Neural cell (in vitro differentiated cells): ENCODE measurements around the gene CEP85L. TPM values are rescaled to one million over a fixed set of nuclear protein-coding genes. Genes with fewer than 3 reads are reported as not detected.

Experiments
- H2AFZ ChIP-seq: fragments of 200-600, 300-800 bp; sonication (generic), shearing (Covaris generic); 2 replicates; pipeline ENCODE4 v1.6.0; 2014; ENCODE audit warnings: low read depth, mild to moderate bottlenecking, antibody characterized with exemption, low read length, moderate library complexity
- H3F3A ChIP-seq: fragments of 200-600 bp; shearing (Covaris generic); 2 replicates; pipeline ENCODE4 v1.6.1; 2016; ENCODE audit warnings: mild to moderate bottlenecking, moderate library complexity, mixed read lengths, antibody characterized with exemption, low read length; ENCODE audit not compliant: insufficient read depth, poor library complexity, severe bottlenecking
- H3K27ac ChIP-seq: fragments of 200-600, 300-800 bp; sonication (generic), shearing (Covaris generic); 2 replicates; pipeline ENCODE4 v1.5.1; 2014; ENCODE audit warnings: mild to moderate bottlenecking, low read length, moderate library complexity
- H3K27me3 ChIP-seq: fragments of 300-800, 200-600 bp; sonication (generic), shearing (Covaris generic); 2 replicates; pipeline ENCODE4 v1.6.0; 2014; ENCODE audit warnings: mild to moderate bottlenecking, low read depth, low read length, moderate library complexity; ENCODE audit not compliant: insufficient read depth
- H3K36me3 ChIP-seq: fragments of 300-800, 200-600 bp; sonication (generic), shearing (Covaris generic); 2 replicates; pipeline ENCODE4 v1.5.1; 2014; ENCODE audit warnings: mild to moderate bottlenecking, antibody characterized with exemption, low read length, moderate library complexity; ENCODE audit not compliant: insufficient read depth
- H3K4me2 ChIP-seq: fragments of 300-800, 200-600 bp; sonication (generic), shearing (Covaris generic); 2 replicates; pipeline ENCODE4 v1.6.0; 2014; ENCODE audit warnings: mild to moderate bottlenecking, low read length
- H3K4me3 ChIP-seq: fragments of 300-800, 200-600 bp; sonication (generic), shearing (Covaris generic); 2 replicates; pipeline ENCODE4 v1.5.1; 2014; ENCODE audit warnings: mild to moderate bottlenecking, low read length, moderate library complexity
- H3K79me2 ChIP-seq: fragments of 200-600 bp; shearing (Covaris generic); replicated peaks from 2 replicates; pipeline ENCODE4 v1.6.0; 2014; ENCODE audit warnings: mild to moderate bottlenecking, low read length, moderate library complexity; ENCODE audit not compliant: insufficient read depth
- H3K9ac ChIP-seq: fragments of 300-800, 200-600 bp; sonication (generic), shearing (Covaris generic); 2 replicates; pipeline ENCODE4 v1.6.1; 2016; ENCODE audit warnings: mild to moderate bottlenecking, low read length, mixed read lengths
- H3K9me2 ChIP-seq: fragments of 200-600 bp; shearing (Covaris generic); 2 replicates; pipeline ENCODE4 v1.6.1; 2016; ENCODE audit warnings: mild to moderate bottlenecking, low read length, mixed read lengths; ENCODE audit not compliant: insufficient read depth
- H3K9me3 ChIP-seq: fragments of 200-600, 300-800 bp; sonication (generic), shearing (Covaris generic); 2 replicates; pipeline ENCODE4 v1.6.1; 2016; ENCODE audit warnings: mild to moderate bottlenecking, mixed run types, low read length, moderate library complexity, mixed read lengths
- H4K20me1 ChIP-seq: fragments of 200-600 bp; shearing (Covaris generic); 2 replicates; pipeline ENCODE4 v1.6.1; 2016; ENCODE audit warnings: mild to moderate bottlenecking, mixed run types; ENCODE audit not compliant: insufficient read depth
- CTCF ChIP-seq: fragments of 450-650 bp; IDR thresholded peaks from 2 replicates; pipeline ENCODE4 v1.5.1; 2014; ENCODE audit warnings: antibody characterized with exemption, mild to moderate bottlenecking, moderate library complexity; ENCODE audit not compliant: poor library complexity, severe bottlenecking
- EP300 ChIP-seq: fragments of 450-650 bp; conservative IDR thresholded peaks from 2 replicates; pipeline ENCODE4 v1.6.1; 2014; ENCODE audit warnings: antibody characterized with exemption, mild to moderate bottlenecking, moderate library complexity; ENCODE audit not compliant: poor library complexity, severe bottlenecking
- EZH2 ChIP-seq: fragments of 200-600, 300-800 bp; shearing (Covaris generic), sonication (generic); IDR thresholded peaks from 2 replicates; pipeline ENCODE4 v1.6.1; 2014; ENCODE audit warnings: antibody characterized with exemption, low read length, borderline replicate concordance, mild to moderate bottlenecking; ENCODE audit not compliant: insufficient read depth, poor library complexity, severe bottlenecking
- MXI1 ChIP-seq: fragments of 450-650 bp; conservative IDR thresholded peaks from 2 replicates; pipeline ENCODE4 v1.6.1; 2014; ENCODE audit warnings: antibody characterized with exemption, mild to moderate bottlenecking; ENCODE audit not compliant: poor library complexity, severe bottlenecking
- POLR2AphosphoS5 ChIP-seq: IDR thresholded peaks from 2 replicates; pipeline ENCODE4 v1.6.1; 2012
- RAD21 ChIP-seq: fragments of 450-650 bp; conservative IDR thresholded peaks from 2 replicates; pipeline ENCODE4 v1.6.1; 2014; ENCODE audit warnings: antibody characterized with exemption, mild to moderate bottlenecking, moderate library complexity
- SMC3 ChIP-seq: fragments of 450-650 bp; conservative IDR thresholded peaks from 2 replicates; pipeline ENCODE4 v1.6.1; 2014; ENCODE audit warnings: antibody characterized with exemption, mild to moderate bottlenecking, moderate library complexity; ENCODE audit not compliant: poor library complexity
- TAF1 ChIP-seq: IDR thresholded peaks from 2 replicates; pipeline ENCODE4 v1.6.1; 2012; ENCODE audit warnings: low read depth
- polyA plus RNA-seq: library from polyadenylated mRNA; depleted of rRNA; stranded (reverse); fragments of >200 nt; gene quantifications from 2 replicates; pipeline ENCODE4 v1.2.3, GENCODE V29; 2014
- TF ChIP-seq, protein P1 (sequence below): IDR thresholded peaks from 2 replicates; pipeline ENCODE4 v1.6.1; 2012; ENCODE audit warnings: borderline replicate concordance

CEP85L gene
- polyA plus RNA-seq, 1 donor from 2014 or later, result 17.0 TPM

- Histone ChIP-seq H2AFZ (no peak overlapping the region), H3K9me3 (no peaks in the 10 kb centered on the region), H3K27me3 (no peaks in the 10 kb centered on the region), H3K9me2 (no peaks in the 10 kb centered on the region), H3K4me3 (no peak overlapping the region), H3K79me2 (no peaks in the 10 kb centered on the region), H3K4me2 (no peak overlapping the region), H3K27ac (no peak overlapping the region), H4K20me1 (no peaks in the 10 kb centered on the region), H3K9ac (no peak overlapping the region), H3F3A (no peaks in the 10 kb centered on the region), H3K36me3 (peaks cover 4% of the 10 kb centered on the region)
- TF ChIP-seq EZH2 (no peak), RAD21 (no peak), EP300 (no peak)
These were observed 174.8 kb downstream of the CEP85L start for GRCh38 chr6:118476551-118476950.

- TF ChIP-seq EZH2, result no peak
- TF ChIP-seq CTCF, result no peak
- no peak for TF ChIP-seq TAF1
- TF ChIP-seq RAD21, result no peak
- TF ChIP-seq EP300, result no peak
- TF ChIP-seq MXI1, result no peak
- TF ChIP-seq POLR2AphosphoS5, result no peak
- TF ChIP-seq, protein P1, sequence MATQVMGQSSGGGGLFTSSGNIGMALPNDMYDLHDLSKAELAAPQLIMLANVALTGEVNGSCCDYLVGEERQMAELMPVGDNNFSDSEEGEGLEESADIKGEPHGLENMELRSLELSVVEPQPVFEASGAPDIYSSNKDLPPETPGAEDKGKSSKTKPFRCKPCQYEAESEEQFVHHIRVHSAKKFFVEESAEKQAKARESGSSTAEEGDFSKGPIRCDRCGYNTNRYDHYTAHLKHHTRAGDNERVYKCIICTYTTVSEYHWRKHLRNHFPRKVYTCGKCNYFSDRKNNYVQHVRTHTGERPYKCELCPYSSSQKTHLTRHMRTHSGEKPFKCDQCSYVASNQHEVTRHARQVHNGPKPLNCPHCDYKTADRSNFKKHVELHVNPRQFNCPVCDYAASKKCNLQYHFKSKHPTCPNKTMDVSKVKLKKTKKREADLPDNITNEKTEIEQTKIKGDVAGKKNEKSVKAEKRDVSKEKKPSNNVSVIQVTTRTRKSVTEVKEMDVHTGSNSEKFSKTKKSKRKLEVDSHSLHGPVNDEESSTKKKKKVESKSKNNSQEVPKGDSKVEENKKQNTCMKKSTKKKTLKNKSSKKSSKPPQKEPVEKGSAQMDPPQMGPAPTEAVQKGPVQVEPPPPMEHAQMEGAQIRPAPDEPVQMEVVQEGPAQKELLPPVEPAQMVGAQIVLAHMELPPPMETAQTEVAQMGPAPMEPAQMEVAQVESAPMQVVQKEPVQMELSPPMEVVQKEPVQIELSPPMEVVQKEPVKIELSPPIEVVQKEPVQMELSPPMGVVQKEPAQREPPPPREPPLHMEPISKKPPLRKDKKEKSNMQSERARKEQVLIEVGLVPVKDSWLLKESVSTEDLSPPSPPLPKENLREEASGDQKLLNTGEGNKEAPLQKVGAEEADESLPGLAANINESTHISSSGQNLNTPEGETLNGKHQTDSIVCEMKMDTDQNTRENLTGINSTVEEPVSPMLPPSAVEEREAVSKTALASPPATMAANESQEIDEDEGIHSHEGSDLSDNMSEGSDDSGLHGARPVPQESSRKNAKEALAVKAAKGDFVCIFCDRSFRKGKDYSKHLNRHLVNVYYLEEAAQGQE, result no peak
- TF ChIP-seq SMC3, result no peak
These were observed 178.1 kb downstream of the CEP85L start for GRCh38 chr6:118473266-118473665.

DNA sequence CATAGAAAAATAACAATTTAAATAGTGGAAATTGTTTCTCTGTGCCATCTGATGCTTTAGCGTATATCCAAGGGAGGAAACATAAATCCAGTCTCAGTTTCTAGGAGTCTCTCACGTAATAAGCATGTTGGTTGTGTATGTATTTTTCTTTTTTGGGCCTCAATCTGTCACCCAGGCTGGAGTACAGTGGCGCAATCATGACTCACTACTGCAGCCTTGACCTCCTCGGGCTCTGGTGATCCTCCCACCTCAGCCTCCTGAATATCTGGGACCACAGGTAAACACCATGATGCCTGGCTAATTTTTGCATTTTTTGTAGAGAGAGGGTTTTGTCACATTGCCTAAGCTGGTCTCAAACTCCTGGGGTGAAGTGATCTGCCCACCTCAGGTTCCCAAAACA lies 181.9 kb downstream of the CEP85L start:
- no peaks in the 10 kb centered on the region for H4K20me1 ChIP-seq
- no peak overlapping the region for H3K4me2 ChIP-seq
- no peak overlapping the region for H3K9ac ChIP-seq
- no peak overlapping the region for H2AFZ ChIP-seq
- H3K79me2 ChIP-seq, result no peaks in the 10 kb centered on the region
- H3K36me3 ChIP-seq, result no peaks in the 10 kb centered on the region
- no peaks in the 10 kb centered on the region for H3K9me2 ChIP-seq
- no peak for TF ChIP-seq SMC3
- no peak for TF ChIP-seq EP300
- TF ChIP-seq TAF1, result no peak
- TF ChIP-seq EZH2, result no peak
- no peak for TF ChIP-seq MXI1
- no peak for TF ChIP-seq RAD21
- TF ChIP-seq POLR2AphosphoS5, result no peak
- TF ChIP-seq, protein P1, result no peak
- no peak for TF ChIP-seq CTCF
- no peak overlapping the region for H3K27ac ChIP-seq
- H3K27me3 ChIP-seq, result no peaks in the 10 kb centered on the region
- H3F3A ChIP-seq, result no peaks in the 10 kb centered on the region
- H3K9me3 ChIP-seq, result no peaks in the 10 kb centered on the region
- no peak overlapping the region for H3K4me3 ChIP-seq

More at GRCh38 chr6:118473266-118473665, 178.1 kb downstream of the CEP85L start:
- no peak overlapping the region for H3K4me2 ChIP-seq
- no peak overlapping the region for H3K9ac ChIP-seq
- H3K27me3 ChIP-seq, result no peaks in the 10 kb centered on the region
- H3K27ac ChIP-seq, result no peak overlapping the region
- no peaks in the 10 kb centered on the region for H3K9me2 ChIP-seq
- H3K79me2 ChIP-seq, result no peaks in the 10 kb centered on the region
- no peak overlapping the region for H2AFZ ChIP-seq
- no peak overlapping the region for H3K4me3 ChIP-seq
- H3F3A ChIP-seq, result no peaks in the 10 kb centered on the region
- H3K36me3 ChIP-seq, result no peaks in the 10 kb centered on the region
- no peaks in the 10 kb centered on the region for H3K9me3 ChIP-seq
- no peaks in the 10 kb centered on the region for H4K20me1 ChIP-seq
